GM12892 (cell line): Measurements from ENCODE around the gene SOX9. TPM values are rescaled to one million over a fixed set of nuclear protein-coding genes. Genes with fewer than 3 reads are reported as not detected.
A peak's percentile ranks its signal among the peaks of the same experiment; 100 is the strongest.

Source experiments
- DNase-seq: peaks from one replicate; pipeline ENCODE4 v3.0.0; 2011; ENCODE audit not compliant: insufficient read length
- FAIRE-seq: peaks from 2 replicates; lab custom pipeline; 2011; peaks lifted over from hg19 to GRCh38; lab: Jason Lieb, UNC
- POLR2A ChIP-seq: IDR thresholded peaks from 2 replicates; pipeline ENCODE4 v1.6.1; 2011; ENCODE audit warnings: low read depth, low read length, control low read depth
- POLR2AphosphoS5 ChIP-seq: IDR thresholded peaks from 2 replicates; pipeline ENCODE4 v1.6.1; 2011; ENCODE audit warnings: low read depth, low read length, control low read depth
- TAF1 ChIP-seq: IDR thresholded peaks from 2 replicates; pipeline ENCODE4 v1.6.1; 2011; ENCODE audit warnings: low read depth, mild to moderate bottlenecking, control low read depth, low read length, borderline replicate concordance
- polyA plus RNA-seq: library from polyadenylated mRNA; unstranded; fragments of >200 nt; gene quantifications from one replicate; pipeline ENCODE4 v1.2.1, GENCODE V29; 2012; ENCODE audit warnings: missing spikeins, inconsistent platforms; ENCODE audit not compliant: missing spikeins

The SOX9 gene
- polyA plus RNA-seq, result 7.4 TPM

DNA sequence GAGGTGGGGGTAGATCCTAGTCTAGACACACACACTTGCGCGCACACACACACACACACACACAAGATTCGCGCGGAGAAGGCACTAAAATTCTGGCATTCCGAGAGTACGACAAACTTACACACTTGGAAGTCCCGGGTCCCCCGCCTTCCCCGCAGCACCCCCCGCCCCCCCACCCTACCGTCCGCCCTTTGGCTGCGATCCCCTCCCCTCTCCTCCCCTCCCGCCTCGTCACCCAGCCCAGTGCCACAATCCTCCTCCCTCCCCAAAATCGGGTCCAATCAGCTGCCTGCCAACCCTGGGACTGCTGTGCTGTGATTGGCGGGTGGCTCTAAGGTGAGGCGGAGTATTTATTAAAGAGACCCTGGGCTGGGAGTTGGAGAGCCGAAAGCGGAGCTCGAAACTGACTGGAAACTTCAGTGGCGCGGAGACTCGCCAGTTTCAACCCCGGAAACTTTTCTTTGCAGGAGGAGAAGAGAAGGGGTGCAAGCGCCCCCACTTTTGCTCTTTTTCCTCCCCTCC lies at the start of gene SOX9:
Gene SOX9, plus strand, starts transcription at position 379 of the 522 bp plus-strand sequence. CDS start 372 bp downstream, outside the sequence.
- 0 out of 2 replicates have a peak, but pooled peaks have one; percentile 35 for TF ChIP-seq POLR2AphosphoS5
- no peak for TF ChIP-seq TAF1
- TF ChIP-seq POLR2A, result peak; percentile 87
- DNase-seq, result peak; percentile 76
- peak; percentile 54 for FAIRE-seq

DNA sequence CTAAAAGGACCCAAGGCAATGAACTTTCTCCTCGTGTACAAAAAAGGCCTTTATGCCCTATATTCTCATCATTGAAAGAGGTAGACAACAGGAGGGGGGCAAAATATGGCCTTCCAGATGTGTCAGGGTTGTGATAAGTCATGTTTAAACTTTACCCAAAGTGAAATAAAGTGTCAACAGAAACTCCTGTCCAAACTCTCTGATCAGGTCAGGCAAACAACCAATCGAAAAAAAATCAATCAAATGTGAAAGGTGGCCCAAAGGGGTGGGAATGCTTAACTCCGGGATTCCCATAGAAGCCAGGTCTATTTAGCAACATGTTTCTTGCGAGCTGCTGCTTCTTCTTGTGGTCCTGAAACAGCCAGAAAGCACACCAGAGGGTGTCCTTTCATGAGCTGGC lies 49.5 kb upstream of the SOX9 start:
- no peak for DNase-seq
- no peak for TF ChIP-seq TAF1
- TF ChIP-seq POLR2A, result no peak
- TF ChIP-seq POLR2AphosphoS5, result no peak
- no peak for FAIRE-seq

DNA sequence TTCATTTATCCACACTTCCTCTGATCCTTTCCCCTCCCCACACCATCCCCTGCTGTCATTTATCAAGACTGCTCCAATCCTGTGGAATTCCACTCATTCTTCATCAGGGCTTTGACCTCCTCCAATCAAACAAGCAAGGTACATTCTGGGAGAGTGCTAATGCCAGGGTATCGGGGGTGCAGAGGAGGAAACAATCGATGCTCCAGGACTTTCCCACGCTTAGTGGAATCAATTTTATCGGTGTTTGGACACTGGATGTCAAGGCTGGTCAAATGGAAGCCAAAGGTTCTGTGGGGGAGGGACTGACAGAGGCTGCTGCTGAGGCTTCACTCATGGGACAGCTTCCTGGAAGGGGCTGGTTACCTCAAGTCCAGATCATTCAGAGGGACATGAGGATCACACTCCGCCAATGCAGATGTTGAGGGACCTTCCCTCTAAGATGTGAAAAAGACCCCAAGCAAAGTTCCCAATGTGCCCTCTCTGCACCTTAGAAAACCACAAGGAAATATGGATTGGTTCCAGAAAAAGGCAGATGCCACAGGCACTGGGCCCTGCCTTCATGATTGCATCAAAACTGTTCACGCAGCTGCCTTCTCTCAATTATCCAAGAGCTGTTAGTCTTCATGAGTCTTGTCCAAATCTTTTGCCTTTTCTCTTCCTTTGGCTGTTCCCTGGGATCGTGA lies 44.7 kb upstream of the SOX9 start:
- DNase-seq, result no peak
- FAIRE-seq, result no peak
- TF ChIP-seq TAF1, result no peak
- no peak for TF ChIP-seq POLR2AphosphoS5
- no peak for TF ChIP-seq POLR2A

DNA sequence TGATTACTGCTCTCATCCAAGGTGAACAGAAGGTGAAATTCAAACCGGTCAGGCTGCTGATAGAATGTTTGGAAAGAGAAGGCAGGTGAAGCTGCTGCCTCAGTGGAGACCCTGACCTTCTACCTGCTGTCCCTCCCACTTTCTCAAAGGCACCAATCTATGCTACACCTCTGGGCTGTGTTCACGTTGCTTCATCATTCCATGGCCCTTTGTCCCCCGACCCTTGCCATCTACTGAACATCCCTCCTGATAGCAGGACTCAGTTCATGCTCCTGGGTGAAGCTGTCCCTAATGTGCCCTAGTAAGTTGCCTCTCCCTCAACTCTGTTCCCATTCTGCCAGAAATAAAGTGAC lies 44.2 kb upstream of the SOX9 start:
- FAIRE-seq, result no peak

DNA sequence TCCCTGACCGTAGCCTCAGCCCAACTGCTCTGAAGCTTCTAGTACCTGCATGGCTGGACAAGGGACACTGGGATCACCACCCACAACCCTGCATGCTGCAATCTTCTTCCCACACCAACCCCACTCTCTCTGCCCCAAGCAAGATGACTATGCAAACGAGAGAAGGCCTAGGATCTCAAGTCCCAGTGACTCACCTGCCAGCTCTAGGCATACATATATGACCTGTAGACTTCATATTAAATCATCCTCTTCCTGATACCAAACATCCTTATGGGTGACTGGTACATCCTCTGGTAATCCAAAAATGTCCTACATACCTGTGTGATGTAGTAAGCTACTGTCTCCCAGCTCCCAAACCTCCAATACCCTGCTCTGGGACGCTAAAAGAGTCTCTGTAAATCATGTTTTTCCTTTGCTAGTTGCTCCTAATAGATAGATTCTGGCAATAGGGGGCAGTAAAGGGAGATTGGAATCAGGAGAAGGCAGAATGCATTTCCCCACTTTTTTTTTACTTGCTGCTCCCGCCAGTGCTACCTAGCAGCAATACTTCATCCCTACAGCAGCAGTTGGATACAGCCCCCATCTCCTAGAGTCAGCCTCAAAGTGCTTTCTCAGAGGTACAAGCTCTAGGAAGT lies 43.4 kb upstream of the SOX9 start:
- FAIRE-seq (no peak), DNase-seq (no peak)
- no peak for TF ChIP-seq POLR2AphosphoS5
- no peak for TF ChIP-seq TAF1
- TF ChIP-seq POLR2A, result no peak

More for the DNA sequence above, 44.2 kb upstream of the SOX9 start:
- TF ChIP-seq POLR2A, result no peak
- TF ChIP-seq POLR2AphosphoS5, result no peak
- no peak for TF ChIP-seq TAF1
- DNase-seq, result no peak

DNA sequence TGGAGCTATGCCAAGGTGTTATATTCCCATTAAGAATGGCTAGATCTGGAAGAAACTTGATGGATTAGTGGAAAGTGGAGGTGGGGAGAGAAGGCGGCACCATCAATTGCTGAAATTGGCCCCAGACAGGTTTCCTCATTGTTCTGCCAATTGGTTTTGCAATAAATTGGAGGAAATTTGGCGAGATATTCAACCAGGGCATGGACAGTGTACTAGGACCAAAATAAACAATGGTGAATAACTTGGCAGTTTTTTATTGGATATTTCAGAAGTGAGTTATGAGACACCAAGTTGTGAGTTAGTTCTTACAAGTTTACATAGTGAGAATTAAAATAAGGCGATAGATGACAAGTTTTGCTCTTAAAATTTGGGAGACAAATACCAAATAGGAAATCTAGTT lies 41.1 kb upstream of the SOX9 start:
- DNase-seq (no peak), FAIRE-seq (no peak)
- TF ChIP-seq POLR2A, result no peak
- no peak for TF ChIP-seq POLR2AphosphoS5
- no peak for TF ChIP-seq TAF1

DNA sequence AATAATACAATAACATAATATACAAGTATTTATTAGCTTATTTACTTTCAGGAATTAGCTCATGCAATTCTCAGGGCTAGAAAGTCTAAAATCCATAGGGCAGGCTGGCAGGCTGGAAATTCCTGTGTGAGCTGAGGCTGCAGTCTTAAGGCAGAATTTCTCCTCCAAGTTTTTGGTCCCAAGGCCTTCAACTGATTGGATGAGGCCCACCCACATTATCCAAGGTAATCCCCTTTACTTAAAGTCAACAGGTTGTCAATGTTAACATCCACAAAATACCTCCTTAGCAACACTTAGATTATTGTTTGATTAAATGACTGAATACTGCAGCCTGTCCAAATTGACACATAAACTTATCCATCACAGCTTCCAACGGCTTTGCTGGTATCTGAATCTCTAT lies 32.9 kb upstream of the SOX9 start:
- FAIRE-seq, result no peak
- DNase-seq, result no peak
- TF ChIP-seq POLR2A (no peak), POLR2AphosphoS5 (no peak), TAF1 (no peak)

GRCh38 chr17:72089453-72089987 lies 31.3 kb upstream of the SOX9 start:
- TF ChIP-seq TAF1 (no peak), POLR2AphosphoS5 (no peak), POLR2A (no peak)
- DNase-seq (no peak), FAIRE-seq (no peak)

- FAIRE-seq, result no peak
- TF ChIP-seq POLR2AphosphoS5, result no peak
- no peak for TF ChIP-seq TAF1
- no peak for TF ChIP-seq POLR2A
- DNase-seq, result no peak
These were observed 30.7 kb upstream of the SOX9 start for GRCh38 chr17:72090108-72090507.

- DNase-seq (no peak), FAIRE-seq (no peak)
- TF ChIP-seq POLR2A, result no peak
These were observed 28.0 kb upstream of the SOX9 start for GRCh38 chr17:72092710-72093322.

DNA sequence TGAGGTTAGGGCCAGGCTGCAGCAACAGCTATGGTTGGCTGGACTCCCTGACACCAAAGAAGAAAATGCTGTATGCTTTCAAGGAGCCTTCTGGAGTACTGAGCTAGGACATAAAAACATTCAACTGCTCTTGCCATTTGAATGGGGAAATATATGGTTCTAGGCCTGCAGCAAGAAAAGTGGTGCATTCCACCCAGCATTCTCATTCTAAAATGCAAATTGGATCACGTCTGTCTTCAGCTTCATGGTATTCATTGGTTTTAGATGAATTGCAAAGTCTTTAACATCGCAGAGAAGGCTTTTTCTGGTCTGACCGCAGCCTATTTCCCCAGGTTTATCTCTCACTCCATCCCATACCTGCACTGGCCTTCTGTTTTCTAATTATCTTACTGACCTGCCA lies 27.1 kb upstream of the SOX9 start:
- no peak for DNase-seq
- TF ChIP-seq POLR2A, result no peak
- FAIRE-seq, result no peak
